Activated CD4-positive, alpha-beta T cell treated with anti-CD3 and anti-CD28 coated beads, Interleukin-2, amount 10 ng/mL, durations not matched to agents 7 days and 5 days (primary cell): ENCODE results near the gene ITCH. TPM values are rescaled to one million over a fixed set of nuclear protein-coding genes. Genes with fewer than 3 reads are reported as not detected.

Source experiments
- CTCF ChIA-PET: fragments of 350-600 bp; sonication (Branson Sonifier 250); formaldehyde crosslinking; loops from one replicate; lab custom pipeline; 2021; ENCODE audit warnings: antibody characterized with exemption; lab: Charles Lee
- POLR2A ChIA-PET: fragments of 350-600 bp; sonication (Branson Sonifier 250); formaldehyde crosslinking; loops from one replicate; lab custom pipeline; 2021; ENCODE audit warnings: antibody characterized with exemption; lab: Charles Lee
- DNase-seq: peaks from one replicate; pipeline ENCODE4 v3.0.0-alpha.2; 2020
- H3K27ac Mint-ChIP-seq: one replicate; pipeline ENCODE4 v1.8.0; 2021; ENCODE audit warnings: mild to moderate bottlenecking, moderate library complexity, mixed read lengths
- H3K27me3 Mint-ChIP-seq: one replicate; pipeline ENCODE4 v1.8.0; 2021; ENCODE audit warnings: mixed read lengths
- H3K36me3 Mint-ChIP-seq: one replicate; pipeline ENCODE4 v1.8.0; 2021; ENCODE audit warnings: low read depth, mixed read lengths
- H3K4me1 Mint-ChIP-seq: one replicate; pipeline ENCODE4 v1.8.0; 2021; ENCODE audit warnings: mixed read lengths
- H3K4me3 Mint-ChIP-seq: one replicate; pipeline ENCODE4 v1.8.0; 2021; ENCODE audit warnings: mild to moderate bottlenecking, moderate library complexity, mixed read lengths
- H3K9me3 Mint-ChIP-seq: one replicate; pipeline ENCODE4 v1.8.0; 2021; ENCODE audit warnings: mixed read lengths
- total RNA-seq, 2 experiments: library from RNA; stranded (reverse); gene quantifications; one replicate each; pipeline ENCODE4 v1.2.3, GENCODE V29; 2021

ITCH gene
- total RNA-seq, 2 experiments from 2014 or later, result 46.9 to 48.5 TPM

DNA sequence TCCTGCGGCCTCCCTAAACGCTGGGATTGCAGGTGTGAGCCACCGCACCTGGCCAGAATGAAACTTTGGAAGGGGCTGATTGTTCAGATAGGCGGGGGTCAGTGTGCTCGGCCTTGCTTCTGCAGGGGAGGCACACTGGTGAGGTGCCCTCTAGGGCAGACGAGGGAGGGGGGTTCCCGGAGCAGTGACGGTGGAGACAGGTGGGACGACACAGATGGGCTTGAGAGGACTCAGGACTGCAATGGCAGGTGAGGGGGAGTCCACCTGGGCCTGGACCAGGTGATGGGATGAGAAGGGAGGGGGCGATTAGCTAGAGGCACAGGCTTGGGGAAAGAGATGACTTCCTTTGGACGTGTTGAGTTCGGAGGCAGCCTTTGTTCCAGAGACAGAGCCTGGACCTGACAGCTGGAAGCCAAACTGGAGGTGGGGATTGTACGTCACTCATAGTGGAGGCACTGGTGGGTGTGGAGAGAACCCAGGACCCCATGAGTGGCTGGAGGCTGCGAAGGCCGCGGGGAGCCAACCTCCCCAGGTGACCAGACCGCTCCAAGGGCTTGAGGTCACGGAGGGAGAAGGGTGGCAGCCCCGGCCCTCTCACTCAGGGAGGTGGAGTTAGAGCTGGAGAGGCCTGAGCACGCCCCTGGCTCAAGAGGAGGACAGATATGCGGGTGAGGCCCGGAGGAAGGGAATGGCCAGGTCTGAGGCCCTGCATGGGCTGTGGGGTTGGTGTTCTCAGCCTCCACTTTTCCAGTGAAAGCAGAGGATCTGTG is 185.0 kb downstream of the ITCH start:
- Mint-ChIP-seq H3K27ac (no peak overlapping the region), H3K36me3 (no peaks in the 10 kb centered on the region), H3K4me1 (peaks cover 10% of the 10 kb centered on the region), H3K9me3 (no peaks in the 10 kb centered on the region), H3K4me3 (no peak overlapping the region), H3K27me3 (no peaks in the 10 kb centered on the region)
- ChIA-PET CTCF (no interaction called here), POLR2A (no interaction called here)
- no peak for DNase-seq

- no peak overlapping the region for H3K27ac Mint-ChIP-seq
- POLR2A ChIA-PET, result no interaction called here
- H3K4me3 Mint-ChIP-seq, result no peak overlapping the region
- no peaks in the 10 kb centered on the region for H3K27me3 Mint-ChIP-seq
- H3K9me3 Mint-ChIP-seq, result no peaks in the 10 kb centered on the region
- H3K36me3 Mint-ChIP-seq, result no peaks in the 10 kb centered on the region
- H3K4me1 Mint-ChIP-seq, result peaks cover 4% of the 10 kb centered on the region
- peak; percentile 22 for DNase-seq
- CTCF ChIA-PET, result interaction anchor here (1.1 kb wide), 1 partner anchor 237 kb away, joined by 4 read pairs; no protein-coding TSS in a partner anchor
Measured at GRCh38 chr20:34549291-34549928, 186.3 kb downstream of the ITCH start.

- no peaks in the 10 kb centered on the region for H3K36me3 Mint-ChIP-seq
- ChIA-PET POLR2A (no interaction called here), CTCF (interaction anchor here (1.1 kb wide), 1 partner anchor 237 kb away, joined by 4 read pairs; no protein-coding TSS in a partner anchor)
- no peak overlapping the region for H3K27ac Mint-ChIP-seq
- no peaks in the 10 kb centered on the region for H3K27me3 Mint-ChIP-seq
- DNase-seq, result no peak
- no peaks in the 10 kb centered on the region for H3K9me3 Mint-ChIP-seq
- no peak overlapping the region for H3K4me3 Mint-ChIP-seq
- no peaks in the 10 kb centered on the region for H3K4me1 Mint-ChIP-seq
Measured at GRCh38 chr20:34549929-34550305, 186.8 kb downstream of the ITCH start.

DNA sequence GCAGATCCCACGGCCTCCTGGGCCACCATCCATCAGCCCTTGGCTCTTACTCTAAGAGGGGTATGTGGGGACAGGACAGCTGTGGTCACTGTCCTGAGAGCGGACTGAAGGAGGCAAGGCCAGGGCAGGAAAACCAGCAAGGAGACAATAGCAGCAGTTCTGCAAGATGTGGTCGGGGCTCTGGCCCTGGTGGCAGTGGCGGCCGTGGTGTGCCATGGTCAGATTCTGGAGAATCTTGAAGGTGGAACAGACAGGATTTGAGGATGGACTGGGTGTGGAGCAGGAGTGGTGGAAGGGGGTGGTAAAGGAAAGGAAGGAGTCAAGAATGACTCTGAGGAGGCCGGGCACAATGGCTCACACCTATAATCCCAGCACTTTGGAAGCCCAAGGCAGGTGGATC is 189.5 kb downstream of the ITCH start:
- H3K9me3 Mint-ChIP-seq, result no peaks in the 10 kb centered on the region

GRCh38 chr20:34553366-34553867 is 190.3 kb downstream of the ITCH start:
- POLR2A ChIA-PET, result no interaction called here
- H3K27me3 Mint-ChIP-seq, result no peaks in the 10 kb centered on the region
- H3K4me3 Mint-ChIP-seq, result no peak overlapping the region
- no peaks in the 10 kb centered on the region for H3K9me3 Mint-ChIP-seq
- H3K36me3 Mint-ChIP-seq, result peaks cover 2% of the 10 kb centered on the region
- CTCF ChIA-PET, result interaction anchor here (0.9 kb wide), 1 partner anchor 9 kb away, joined by 4 read pairs; no protein-coding TSS in a partner anchor
- peak overlapping the region; percentile 57 for H3K27ac Mint-ChIP-seq
- peaks cover 11% of the 10 kb centered on the region for H3K4me1 Mint-ChIP-seq
- no peak for DNase-seq

More for the DNA sequence above, 189.5 kb downstream of the ITCH start:
- Mint-ChIP-seq H3K27me3 (no peaks in the 10 kb centered on the region), H3K4me1 (peaks cover 4% of the 10 kb centered on the region), H3K4me3 (no peak overlapping the region), H3K27ac (no peak overlapping the region), H3K36me3 (peaks cover 2% of the 10 kb centered on the region)
- no peak for DNase-seq
- POLR2A ChIA-PET, result no interaction called here
- CTCF ChIA-PET, result no interaction called here

GRCh38 chr20:34557936-34558319 is 194.9 kb downstream of the ITCH start:
- Mint-ChIP-seq H3K4me1 (peaks cover 16% of the 10 kb centered on the region), H3K27me3 (no peaks in the 10 kb centered on the region), H3K27ac (peak overlapping the region; percentile 88), H3K9me3 (no peaks in the 10 kb centered on the region), H3K4me3 (peak overlapping the region; percentile 74), H3K36me3 (peaks cover 2% of the 10 kb centered on the region)
- DNase-seq, result no peak
- POLR2A ChIA-PET, result no interaction called here
- CTCF ChIA-PET, result interaction anchor here (1.1 to 1.9 kb wide), 2 partner anchors 11 to 13 kb away, joined by 3 to 4 read pairs; no protein-coding TSS in a partner anchor

DNA sequence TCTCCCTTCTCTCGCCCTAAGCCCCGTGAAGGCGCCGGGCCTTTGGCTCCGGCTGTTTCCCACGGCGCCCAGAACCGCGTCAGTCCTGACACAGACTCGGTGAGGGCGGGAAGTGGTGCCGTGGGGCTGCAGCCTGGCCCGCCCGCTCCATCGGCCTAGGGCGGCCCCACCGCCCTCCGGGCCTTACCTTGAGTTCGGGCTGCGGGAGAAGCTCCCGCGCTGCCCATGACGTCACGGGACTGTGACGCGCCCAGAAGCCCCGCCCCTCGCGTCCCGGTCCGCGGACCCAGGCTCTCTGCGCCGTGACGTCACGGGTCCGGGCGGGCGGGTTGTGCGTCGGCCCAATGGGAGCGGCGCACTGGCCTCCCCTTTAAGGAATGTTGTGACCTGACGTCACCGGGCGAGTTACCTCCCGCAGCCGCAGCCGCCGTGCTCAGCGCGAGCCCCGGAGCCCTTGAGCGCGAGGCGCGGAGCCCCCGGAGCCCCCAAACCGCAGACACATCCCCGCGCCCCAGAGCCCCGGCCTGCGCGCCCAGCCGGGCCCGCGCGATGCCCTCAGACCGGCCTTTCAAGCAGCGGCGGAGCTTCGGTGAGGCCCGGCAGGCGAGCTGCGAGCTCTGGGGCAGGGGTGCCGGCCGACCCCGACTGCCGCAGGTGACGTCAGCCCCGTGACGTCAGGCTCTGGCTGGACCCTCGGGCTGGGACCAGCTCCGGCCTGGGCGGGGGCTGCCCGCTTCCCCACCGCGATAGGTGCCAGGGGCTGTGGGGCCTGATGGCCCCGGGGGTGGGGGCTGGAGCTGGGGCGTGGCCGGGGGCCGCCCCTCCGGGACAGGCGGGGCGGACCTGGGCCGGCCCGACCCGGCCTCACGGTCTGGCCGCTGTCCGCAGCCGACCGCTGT is 195.5 kb downstream of the ITCH start, which contains the start of gene MAP1LC3A:
Gene MAP1LC3A (plus strand): TSS at position 399 of the 899 bp plus-strand sequence. CDS start 151 bp downstream, at position 550.
- Mint-ChIP-seq H3K9me3 (no peaks in the 10 kb centered on the region), H3K27ac (peak within 1 kb of the TSS; percentile 88), H3K4me3 (peak within 1 kb of the TSS; percentile 74), H3K36me3 (peaks cover 2% of the 10 kb centered on the region), H3K27me3 (no peaks in the 10 kb centered on the region), H3K4me1 (peaks cover 16% of the 10 kb centered on the region)
- CTCF ChIA-PET, result interaction anchor here (0.9 to 1.9 kb wide), 3 partner anchors 11 to 256 kb away, joined by 3 to 4 read pairs (median 3); no protein-coding TSS in a partner anchor
- peak; percentile 91 for DNase-seq
- POLR2A ChIA-PET, result no interaction called here

GRCh38 chr20:34559311-34560140 is 196.5 kb downstream of the ITCH start:
- H3K4me3 Mint-ChIP-seq, result peak overlapping the region; percentile 64
- no peaks in the 10 kb centered on the region for H3K9me3 Mint-ChIP-seq
- ChIA-PET POLR2A (no interaction called here), CTCF (interaction anchor here (1.1 to 1.9 kb wide), 2 partner anchors 10 to 11 kb away, joined by 3 to 4 read pairs; no protein-coding TSS in a partner anchor)
- peak overlapping the region; percentile 85 for H3K27ac Mint-ChIP-seq
- peaks cover 2% of the 10 kb centered on the region for H3K36me3 Mint-ChIP-seq
- DNase-seq, result no peak
- H3K4me1 Mint-ChIP-seq, result peaks cover 16% of the 10 kb centered on the region
- no peaks in the 10 kb centered on the region for H3K27me3 Mint-ChIP-seq

DNA sequence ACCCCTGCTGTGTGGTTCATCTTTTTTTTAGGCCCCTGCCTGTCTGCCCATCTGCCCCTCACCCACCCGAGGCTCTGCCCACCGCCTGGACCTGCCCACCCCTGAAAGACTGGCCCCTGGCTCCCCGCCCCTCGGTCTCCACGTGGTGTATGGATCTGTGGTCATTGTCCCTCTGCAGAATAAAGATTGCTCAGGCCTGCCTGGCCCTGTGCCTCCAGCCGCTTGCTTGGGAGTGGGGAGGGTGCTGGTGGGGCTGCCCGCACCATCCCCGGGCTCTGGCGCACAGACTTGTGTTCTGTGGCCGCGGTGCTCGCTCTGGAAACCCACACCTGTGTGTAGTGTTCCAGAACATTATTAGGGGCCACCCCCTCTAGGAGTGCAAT is 197.1 kb downstream of the ITCH start:
- H3K27me3 Mint-ChIP-seq, result no peaks in the 10 kb centered on the region
- peak overlapping the region; percentile 56 for H3K4me3 Mint-ChIP-seq
- DNase-seq, result no peak
- peak overlapping the region; percentile 65 for H3K27ac Mint-ChIP-seq
- H3K9me3 Mint-ChIP-seq, result no peaks in the 10 kb centered on the region
- peaks cover 2% of the 10 kb centered on the region for H3K36me3 Mint-ChIP-seq
- POLR2A ChIA-PET, result no interaction called here
- H3K4me1 Mint-ChIP-seq, result peaks cover 16% of the 10 kb centered on the region
- CTCF ChIA-PET, result interaction anchor here (1.9 kb wide), 1 partner anchor 11 kb away, joined by 4 read pairs; no protein-coding TSS in a partner anchor

GRCh38 chr20:34560614-34561013 is 197.5 kb downstream of the ITCH start:
- H3K27me3 Mint-ChIP-seq, result no peaks in the 10 kb centered on the region
- ChIA-PET POLR2A (no interaction called here), CTCF (interaction anchor here (1.1 kb wide), 1 partner anchor 46 kb away, joined by 4 read pairs; no protein-coding TSS in a partner anchor)
- no peak overlapping the region for H3K4me3 Mint-ChIP-seq
- H3K9me3 Mint-ChIP-seq, result no peaks in the 10 kb centered on the region
- peaks cover 16% of the 10 kb centered on the region for H3K4me1 Mint-ChIP-seq
- H3K36me3 Mint-ChIP-seq, result peaks cover 2% of the 10 kb centered on the region
- H3K27ac Mint-ChIP-seq, result no peak overlapping the region
- DNase-seq, result no peak
